Right lobe of liver (tissue), 6 donors: ENCODE results near the gene GRM8. TPM values are rescaled to one million over a fixed set of nuclear protein-coding genes. Genes with fewer than 3 reads are reported as not detected.

Experiments used
- ATAC-seq, 4 donors: fragments of 200-7000 bp; cut with Tn5 transposase; one replicate each; pipeline ENCODE4 v1.9.1; 2020; ENCODE audit warnings: mild to moderate bottlenecking in 4 of 4, moderate library complexity in 4 of 4
- DNase-seq, 3 donors: peaks; one replicate each; pipeline ENCODE4 v3.0.0-alpha.2; 2020
- H3K27ac ChIP-seq, 3 donors: fragments of 200-600 bp; one replicate each; pipeline ENCODE4 v1.8.0; 2022
- H3K27me3 ChIP-seq, 2 donors: fragments of 200-600 bp; one replicate each; pipeline ENCODE4 v1.8.0; 2022
- H3K36me3 ChIP-seq, 4 donors: fragments of 200-600 bp; sonication (generic) in 1 of 4; one replicate each; pipeline versions ENCODE4 v1.5.1 to v1.8.0; 2017 to 2022; ENCODE audit warnings: control low read depth in 1 of 4
- H3K4me1 ChIP-seq, 4 donors: fragments of 200-600 bp; sonication (generic) in 1 of 4; one replicate each; pipeline versions ENCODE4 v1.5.1 to v1.8.0; 2017 to 2022; ENCODE audit warnings: control low read depth in 1 of 4
- H3K4me3 ChIP-seq, 3 donors: fragments of 200-600 bp; one replicate each; pipeline ENCODE4 v1.8.0; 2022
- H3K9me3 ChIP-seq, 4 donors: fragments of 200-600 bp; sonication (generic) in 1 of 4; one replicate each; pipeline versions ENCODE4 v1.5.1 to v1.8.0; 2017 to 2022; ENCODE audit warnings: control low read depth in 1 of 4
- CTCF ChIP-seq, 4 donors: fragments of 200-600 bp in 3 of 4; fragments of 450-650 bp in 1 of 4; IDR thresholded peaks; one replicate each; pipeline versions ENCODE4 v1.5.1 to v1.8.0; 2016 to 2022; ENCODE audit warnings: antibody characterized with exemption in 4 of 4, mild to moderate bottlenecking in 2 of 4
- POLR2A ChIP-seq: fragments of 450-650 bp; IDR thresholded peaks from one replicate; pipeline ENCODE4 v1.6.1; 2017; ENCODE audit warnings: antibody characterized with exemption, mild to moderate bottlenecking
- WGBS: methylation state at CpG from one replicate; pipeline ENCODE4 v1.1.6; 2018; ENCODE audit warnings: low coverage, low lambda C conversion rate; ENCODE audit not compliant: insufficient coverage; ENCODE audit errors: missing lambda C conversion rate; 5-methylcytosine and 5-hydroxymethylcytosine counted together
- intact Hi-C, 2 donors: fragments of 100-400 bp; cut with DNase I; formaldehyde crosslinking; loops; one replicate each; pipeline versions ENCODE4 v1.11.2 to v1.14.1; 2022
- total RNA-seq, 6 experiments: library from RNA; depleted of rRNA in 2 of 6; stranded (reverse); fragments of >200 nt in 2 of 6; fragmentation: NEBNext Ultra II Directional in 3 of 6; extraction: Animal tissue kit (Norgen Biotek cat#: 25700) in 3 of 6; gene quantifications; one replicate each; pipeline versions ENCODE4 v1.1.0 to v1.2.4, GENCODE V29; 2016 to 2023
- donor health status: DM: no; HTN: yes; CAD: no.
- donor health status: DM: no; HTN: no; CAD: no.
- donor health status: DM: no; HTN: no; CAD: no.
- donor health status: DM: no; HTN: yes; CAD: no.
- donor health status: DM: no; HTN: yes; CAD: no.

The GRM8 gene
- total RNA-seq, 6 experiments from 2014 or later, result 0.12 to 8.4 (median 2.7) TPM

DNA sequence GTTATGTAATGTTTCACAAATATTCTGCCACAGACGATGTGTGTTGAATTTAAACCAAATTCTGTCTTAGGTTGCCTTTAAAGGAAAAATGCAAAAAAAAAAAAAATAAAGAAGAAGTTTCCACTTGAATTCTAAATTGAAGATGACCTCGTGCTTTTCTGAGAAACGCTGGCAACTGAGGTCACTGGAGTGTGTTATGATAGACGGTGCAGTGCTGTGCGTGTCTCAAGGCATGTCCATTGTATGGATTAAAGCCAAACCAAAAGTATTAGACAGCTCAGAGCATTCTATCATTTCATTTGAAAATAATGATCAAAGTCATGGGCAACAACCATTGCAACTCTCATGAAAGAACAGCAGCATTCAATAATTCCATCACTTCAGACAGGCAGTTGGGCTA lies 483.9 kb downstream of the GRM8 start:
- no peaks in the 10 kb centered on the region for H3K4me1 ChIP-seq
- ATAC-seq, result no peak
- H3K4me3 ChIP-seq, result no peak overlapping the region
- no peaks in the 10 kb centered on the region for H3K27me3 ChIP-seq
- WGBS, result 50% methylated on average over 5 of the region's 5 CpGs
- H3K36me3 ChIP-seq, result no peaks in the 10 kb centered on the region
- no peaks in the 10 kb centered on the region for H3K9me3 ChIP-seq
- TF ChIP-seq POLR2A, result no peak
- TF ChIP-seq CTCF (IDR thresholded peaks at IDR 0.05), result no peak
- no peak overlapping the region for H3K27ac ChIP-seq
- intact Hi-C loops, result no loop called here
- DNase-seq, result no peak

DNA sequence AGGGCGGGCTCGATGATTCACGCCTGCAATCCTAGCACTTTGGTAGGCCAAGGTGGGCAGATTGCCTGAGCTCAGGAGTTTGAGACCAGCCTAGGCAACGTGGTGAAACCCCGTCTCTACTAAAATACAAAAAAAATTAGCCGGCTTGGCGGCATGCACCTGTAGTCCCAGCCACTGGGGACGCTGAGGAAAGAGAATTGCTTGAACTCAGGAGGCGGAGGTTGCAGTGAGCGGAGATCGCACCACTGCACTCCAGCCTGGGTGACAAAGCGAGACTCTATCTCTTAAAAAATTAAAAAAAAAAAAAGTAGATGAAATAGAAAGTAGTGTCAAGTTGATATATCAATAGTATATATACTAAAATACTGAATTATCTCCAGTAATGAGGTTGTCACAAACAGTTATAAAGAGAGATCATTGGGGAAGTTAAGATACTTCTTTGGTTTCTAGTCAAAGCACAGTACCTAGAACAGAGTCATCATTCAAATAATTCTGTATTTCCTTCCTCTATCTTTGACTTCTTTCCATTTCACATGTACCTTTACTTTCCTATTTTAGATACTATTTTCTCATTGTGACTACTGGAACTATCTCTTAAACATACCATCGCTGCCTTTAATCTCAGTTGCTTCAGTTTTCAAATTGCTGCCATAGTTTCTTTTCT lies 491.7 kb downstream of the GRM8 start:
- 76% methylated on average over 9 of the region's 13 CpGs for WGBS
- DNase-seq (no peak), ATAC-seq (no peak)
- intact Hi-C loops, result no loop called here
- Histone ChIP-seq H3K27ac (no peak overlapping the region), H3K4me3 (no peak overlapping the region), H3K4me1 (no peaks in the 10 kb centered on the region), H3K27me3 (no peaks in the 10 kb centered on the region), H3K36me3 (no peaks in the 10 kb centered on the region), H3K9me3 (no peaks in the 10 kb centered on the region)
- TF ChIP-seq CTCF (IDR thresholded peaks at IDR 0.05), result no peak
- TF ChIP-seq POLR2A, result no peak

DNA sequence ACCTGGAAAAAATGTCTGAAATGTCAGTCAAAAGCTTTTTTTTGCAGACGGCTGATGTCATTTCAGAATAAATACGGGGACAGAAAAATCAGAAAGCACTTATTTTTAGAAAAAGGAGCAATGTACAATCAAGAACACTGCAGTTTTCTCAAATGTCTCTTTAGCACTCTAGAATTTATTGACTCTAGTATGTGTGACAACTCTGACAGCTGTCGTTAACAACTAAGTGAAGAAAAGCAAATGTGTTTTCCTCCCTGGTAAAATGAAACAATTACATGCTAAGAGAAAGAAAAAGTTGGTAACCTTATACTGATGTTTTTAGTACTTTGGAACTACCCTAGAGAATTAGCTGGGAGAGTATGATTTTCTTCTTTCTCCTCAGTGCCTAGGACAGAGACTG lies 497.4 kb downstream of the GRM8 start:
- DNase-seq, result no peak
- 47% methylated on average over 3 of the region's 3 CpGs for WGBS
- TF ChIP-seq CTCF (IDR thresholded peaks at IDR 0.05), result no peak
- TF ChIP-seq POLR2A, result no peak
- no peaks in the 10 kb centered on the region for H3K27me3 ChIP-seq
- H3K4me1 ChIP-seq, result no peaks in the 10 kb centered on the region
- intact Hi-C loops, result no loop called here
- H3K4me3 ChIP-seq, result no peak overlapping the region
- ATAC-seq, result no peak
- H3K9me3 ChIP-seq, result no peaks in the 10 kb centered on the region
- H3K27ac ChIP-seq, result no peak overlapping the region
- no peaks in the 10 kb centered on the region for H3K36me3 ChIP-seq

GRCh38 chr7:126750207-126750911 lies 502.4 kb downstream of the GRM8 start:
- no peaks in the 10 kb centered on the region for H3K36me3 ChIP-seq
- H3K27me3 ChIP-seq, result no peaks in the 10 kb centered on the region
- intact Hi-C loops, result no loop called here
- no peaks in the 10 kb centered on the region for H3K4me1 ChIP-seq
- TF ChIP-seq POLR2A, result no peak
- TF ChIP-seq CTCF (IDR thresholded peaks at IDR 0.05), result no peak
- no peak overlapping the region for H3K4me3 ChIP-seq
- DNase-seq (no peak), ATAC-seq (no peak)
- WGBS, result 65% methylated on average over 4 of the region's 4 CpGs
- no peak overlapping the region for H3K27ac ChIP-seq
- H3K9me3 ChIP-seq, result no peaks in the 10 kb centered on the region
